Non-pigmented ciliary epithelial cell (primary cell): ENCODE data around the gene ARSJ.
"Not testable (repeated sequence)": the region's sequence is repeated elsewhere in the genome, so short reads cannot be mapped to it uniquely, and the experiment has no call there.

ENCODE experiments used
- DNase-seq: peaks from one replicate; pipeline ENCODE4 v3.0.0-alpha.2; 2010; ENCODE audit warnings: low read depth

The ARSJ gene

DNA sequence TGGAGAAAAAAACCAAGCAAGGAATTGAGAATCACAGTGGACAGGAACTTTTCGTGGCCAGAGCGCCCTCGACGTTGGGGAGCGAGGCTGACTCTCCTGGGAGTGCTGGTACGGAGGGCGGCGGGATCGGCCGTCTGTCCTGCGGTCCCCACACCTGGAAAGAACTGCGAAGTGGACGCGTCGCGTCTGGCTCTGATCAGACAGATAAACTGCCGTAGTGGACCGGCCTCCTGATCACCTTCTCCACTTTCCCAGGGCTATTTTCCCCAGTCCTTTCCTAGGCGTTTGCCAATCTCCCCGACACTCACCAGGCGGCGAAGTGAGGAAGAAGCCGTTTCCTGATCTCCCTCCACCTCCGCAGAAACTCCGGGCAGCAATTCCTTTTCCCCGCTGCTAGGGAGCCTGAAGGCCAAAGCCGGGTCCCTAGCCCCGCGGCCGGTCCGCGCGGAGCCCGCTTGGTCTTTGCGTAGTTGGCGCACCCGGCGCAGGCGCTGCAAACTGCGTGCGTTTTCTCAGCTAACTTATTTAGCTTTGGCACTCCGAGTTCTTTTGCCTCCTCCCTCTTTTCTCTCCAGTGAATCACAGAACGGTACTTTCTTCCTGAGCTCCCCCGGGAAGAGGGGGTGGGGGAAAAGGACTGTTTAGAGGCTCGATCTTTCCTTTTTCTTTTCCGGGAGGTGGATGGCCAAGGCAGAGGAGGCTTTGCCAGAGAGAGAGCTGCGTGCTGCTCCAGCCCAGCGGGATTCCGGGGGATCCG, at the start of gene ARSJ:
Gene ARSJ, minus strand, starts transcription at position 500 of the 757 bp plus-strand sequence. CDS start 813 bp downstream, outside the sequence.
- DNase-seq, result peak; percentile 42

DNA sequence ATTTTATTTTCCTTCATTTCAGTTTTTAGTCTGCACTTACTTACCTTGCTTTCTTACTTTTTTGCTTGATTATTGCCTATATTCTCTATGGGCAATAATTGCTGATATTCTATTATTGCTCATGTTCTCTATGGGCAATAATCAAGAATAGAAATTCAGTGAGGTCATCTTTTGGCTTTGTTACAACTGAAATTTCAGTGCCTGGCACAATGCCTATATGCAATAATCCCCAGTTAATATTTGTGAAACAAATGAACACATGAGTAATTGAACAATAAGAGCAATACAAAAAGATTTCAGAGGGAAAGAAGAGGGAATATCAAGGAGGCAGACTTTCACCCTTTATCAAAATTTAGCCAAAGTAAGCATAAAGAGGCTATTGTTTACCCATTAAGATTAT, 48.6 kb upstream of the ARSJ start:
- DNase-seq, result no peak

DNA sequence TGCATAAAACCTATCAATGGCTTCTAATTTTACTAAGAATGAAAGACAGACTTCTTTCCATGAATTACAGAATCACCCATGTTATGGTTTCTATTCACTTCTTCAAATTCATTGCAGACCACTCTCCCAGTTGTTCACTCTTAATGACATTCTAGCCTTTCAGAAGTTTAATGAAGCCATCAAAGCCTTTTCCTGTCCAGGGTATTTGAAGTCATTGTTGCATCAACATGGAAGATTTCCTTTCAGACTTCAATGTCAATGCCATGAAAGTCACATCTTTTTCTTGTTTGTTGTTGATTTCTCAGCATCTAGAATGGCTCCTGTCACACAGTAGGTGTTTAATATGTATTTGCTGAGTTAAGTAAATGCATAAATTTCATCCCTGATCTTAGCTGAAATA, 48.1 kb upstream of the ARSJ start:
- DNase-seq, result no peak

DNA sequence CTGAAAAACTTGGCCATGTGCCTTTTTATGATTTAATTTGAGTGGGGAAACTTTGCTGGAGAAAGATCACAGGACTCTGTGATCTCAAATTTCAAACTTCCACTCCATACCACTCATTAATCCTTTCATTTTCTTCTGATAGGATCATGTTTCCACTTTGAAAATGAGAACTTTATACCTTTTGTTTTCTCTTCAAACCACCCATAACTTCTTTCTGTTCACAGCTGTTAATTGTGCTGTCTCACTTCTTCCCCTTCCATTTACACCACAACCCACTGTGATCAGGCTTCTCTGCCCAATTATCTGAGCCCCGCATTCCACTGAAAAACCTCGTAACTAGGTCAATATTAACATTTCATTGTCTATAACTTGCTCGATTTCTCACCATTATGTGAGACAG, 47.0 kb upstream of the ARSJ start:
- no peak for DNase-seq

DNA sequence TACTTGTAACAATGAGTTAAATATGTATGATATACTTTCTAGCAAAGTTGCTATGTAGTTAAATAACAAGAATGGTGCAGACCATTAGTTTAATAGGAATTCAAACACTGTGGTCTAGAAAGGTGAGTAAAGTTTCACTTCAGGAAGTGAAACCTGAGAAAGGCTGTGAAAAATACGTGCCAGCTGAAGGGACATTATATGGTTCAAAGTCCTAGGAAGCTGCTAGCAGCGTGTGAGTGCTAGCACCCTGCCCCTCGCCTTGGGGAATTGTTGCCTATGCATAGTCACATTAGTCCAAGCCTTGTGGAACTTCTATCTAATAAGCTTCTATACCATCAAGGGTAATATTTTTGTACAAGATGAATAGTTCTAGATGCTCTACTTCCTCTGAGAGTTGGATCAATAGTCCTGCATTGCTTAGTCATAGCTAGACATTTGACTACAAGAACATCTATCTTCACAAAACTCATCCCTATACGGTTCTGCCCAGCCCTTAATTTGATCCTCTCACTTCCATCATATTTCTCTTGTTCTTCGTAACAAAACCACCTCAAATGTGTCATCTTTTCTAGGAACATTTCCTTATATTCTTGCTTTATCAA, 45.8 kb upstream of the ARSJ start:
- DNase-seq, result no peak

DNA sequence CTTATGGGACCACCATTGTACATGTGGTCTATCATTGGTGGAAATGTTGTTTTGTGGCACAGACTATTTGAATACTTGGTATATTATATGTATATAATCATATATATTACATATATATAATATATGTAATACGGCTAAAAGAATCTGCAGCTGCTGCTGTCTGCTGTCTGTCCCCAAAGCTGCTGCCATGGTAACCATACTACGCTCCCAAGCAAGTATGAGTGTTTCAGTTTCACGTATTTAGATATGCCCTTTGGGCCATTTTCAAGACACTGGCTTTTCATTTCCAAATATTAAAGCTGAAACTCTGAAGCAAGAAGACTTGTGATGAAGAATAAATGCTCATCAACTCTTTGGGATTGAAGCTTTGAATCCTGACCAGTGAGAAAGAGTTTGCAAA, 42.0 kb upstream of the ARSJ start:
- DNase-seq, result no peak

DNA sequence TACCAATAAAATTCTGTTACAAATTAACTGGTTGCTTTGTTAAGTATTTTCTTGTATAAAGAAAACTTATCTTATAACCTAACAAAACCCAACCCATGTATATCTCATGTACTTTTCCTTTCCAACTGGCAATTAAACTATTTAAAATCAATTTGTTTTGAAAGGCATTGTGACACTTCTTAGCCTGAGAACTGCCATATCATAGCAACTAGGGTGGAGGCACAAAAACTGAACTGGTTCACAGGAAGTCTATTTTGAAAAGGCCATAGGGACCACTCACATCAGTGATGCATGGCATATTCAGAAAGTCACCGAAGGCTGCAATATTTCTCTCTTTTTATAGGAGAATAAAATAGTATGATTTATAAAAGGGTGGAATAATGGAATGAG, 40.5 kb upstream of the ARSJ start:
- DNase-seq, result no peak

DNA sequence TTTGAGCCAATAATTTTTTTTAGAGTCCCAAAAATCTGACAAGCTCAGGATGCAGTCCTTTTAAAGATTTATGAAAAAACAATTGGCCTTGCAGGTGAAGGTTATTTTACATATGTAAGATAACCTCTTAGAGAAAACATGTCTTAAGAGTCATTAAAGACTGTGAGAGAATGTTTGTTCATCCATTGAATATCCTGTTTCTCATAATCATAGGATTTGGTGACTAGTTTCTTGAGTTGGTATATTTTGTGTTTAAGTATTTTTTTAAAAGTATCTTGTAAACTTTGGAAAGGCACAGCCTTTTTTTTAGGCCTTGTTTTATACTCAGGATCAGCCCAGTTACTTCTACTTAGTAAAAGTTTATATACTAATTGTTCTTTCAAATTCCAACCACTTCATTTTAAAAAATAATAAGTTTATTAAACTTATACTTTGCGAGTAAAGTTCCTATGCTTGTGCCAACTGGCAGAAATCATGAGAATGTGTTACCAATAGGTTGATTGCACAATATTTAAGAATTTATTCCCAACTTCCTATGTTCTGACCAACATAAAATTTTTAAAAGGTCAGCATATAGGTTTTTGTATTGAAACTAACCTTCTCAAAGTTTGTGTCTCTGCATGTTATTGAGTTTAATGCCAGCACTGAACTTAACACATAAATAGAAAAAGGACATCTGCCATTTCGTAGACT, 40.0 kb upstream of the ARSJ start:
- no peak for DNase-seq

DNA sequence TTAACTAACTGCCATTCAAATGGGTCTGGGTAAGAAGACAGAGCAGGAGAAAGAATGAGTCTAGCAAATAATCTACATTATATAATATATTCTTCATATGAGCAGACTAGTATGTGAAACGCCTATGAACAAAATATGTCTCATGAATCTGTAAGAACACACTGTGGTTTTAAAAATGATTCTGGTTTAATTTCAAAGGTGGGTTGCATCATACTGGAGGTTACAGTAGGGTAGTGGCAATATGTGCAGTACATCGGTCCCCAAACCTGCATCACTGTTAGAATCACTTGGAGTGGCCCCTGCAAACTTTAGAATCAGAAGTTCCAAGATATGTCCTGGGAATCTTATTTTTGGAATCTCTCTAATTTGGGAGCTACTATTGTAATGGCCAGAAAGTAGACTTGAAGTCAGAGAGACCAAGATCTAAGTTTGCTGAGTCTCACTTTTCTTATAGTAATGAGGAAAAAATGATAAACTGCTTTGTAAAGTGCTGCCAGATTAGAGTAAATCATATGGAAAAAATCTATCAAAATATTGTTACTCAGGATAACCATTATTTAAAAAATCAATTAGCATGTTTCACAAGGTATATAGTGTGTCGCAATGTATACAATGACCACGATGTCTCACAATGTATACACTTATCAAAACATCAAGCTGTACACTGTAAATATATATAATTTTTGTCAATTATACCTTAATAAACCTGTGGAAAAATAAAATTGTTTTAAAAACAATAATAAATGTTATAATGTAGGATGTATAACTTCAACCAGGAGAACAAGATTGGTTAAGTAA, 37.9 kb upstream of the ARSJ start:
- no peak for DNase-seq

DNA sequence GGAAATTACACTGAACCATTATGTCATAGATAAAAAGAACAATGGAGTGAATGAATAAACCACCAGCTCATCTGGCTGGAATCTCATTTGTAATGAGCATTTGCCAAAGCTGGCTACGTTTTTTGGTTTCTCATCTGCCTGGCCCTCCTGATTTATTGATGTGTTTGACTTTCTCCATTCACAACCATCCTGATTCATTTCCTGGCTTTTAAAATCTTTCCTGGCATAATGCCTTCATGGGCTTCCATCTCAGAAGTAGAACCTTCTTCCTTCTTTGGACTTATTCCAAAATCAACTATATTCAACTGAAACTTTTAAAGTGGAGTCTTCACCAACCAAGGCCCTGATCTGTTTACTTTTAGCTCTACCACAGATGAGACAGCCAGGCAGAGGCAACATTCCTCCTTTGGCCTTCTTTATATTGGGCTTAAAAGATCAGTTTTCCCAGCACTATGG, 36.0 kb upstream of the ARSJ start:
- peak; percentile 95 for DNase-seq

DNA sequence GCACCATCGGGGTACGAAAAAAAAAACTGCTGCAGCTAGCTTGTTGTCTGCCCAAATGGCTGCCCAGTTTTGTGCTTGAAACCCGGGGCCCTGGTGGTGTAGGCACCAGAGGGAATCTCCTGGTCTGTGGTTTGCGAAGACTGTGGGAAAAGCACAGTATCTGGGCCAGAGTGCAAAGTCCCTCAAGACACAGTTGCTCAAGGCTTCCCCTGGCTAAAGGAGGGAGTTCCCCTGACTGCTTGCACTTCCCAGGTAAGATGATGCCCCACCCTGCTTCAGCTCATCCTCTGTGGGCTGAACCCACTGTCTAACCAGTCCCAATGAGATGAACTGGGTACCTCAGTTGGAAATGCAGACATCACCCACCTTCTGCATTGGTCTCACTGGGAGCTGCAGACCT, 33.8 kb upstream of the ARSJ start:
- DNase-seq, result not testable (repeated sequence)

DNA sequence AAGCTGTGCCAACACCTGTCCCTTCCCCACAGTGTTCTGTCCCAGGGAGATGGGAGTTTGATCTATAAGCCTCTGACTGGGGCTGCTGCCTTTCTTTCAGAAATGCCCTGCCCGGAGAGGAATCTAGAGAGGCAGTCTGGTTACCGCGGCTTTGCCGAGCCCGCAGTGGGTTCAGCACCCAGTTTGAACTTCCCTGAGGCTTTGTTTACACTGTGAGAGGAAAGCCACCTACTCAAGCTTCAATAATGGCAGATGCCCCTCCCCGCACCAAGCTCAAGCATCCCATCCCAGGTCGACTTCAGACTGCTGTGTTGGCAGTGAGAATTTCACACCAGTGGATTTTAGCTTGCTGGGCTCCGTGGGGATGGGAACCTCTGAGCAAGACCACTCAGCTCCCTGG, 33.3 kb upstream of the ARSJ start:
- no peak for DNase-seq

DNA sequence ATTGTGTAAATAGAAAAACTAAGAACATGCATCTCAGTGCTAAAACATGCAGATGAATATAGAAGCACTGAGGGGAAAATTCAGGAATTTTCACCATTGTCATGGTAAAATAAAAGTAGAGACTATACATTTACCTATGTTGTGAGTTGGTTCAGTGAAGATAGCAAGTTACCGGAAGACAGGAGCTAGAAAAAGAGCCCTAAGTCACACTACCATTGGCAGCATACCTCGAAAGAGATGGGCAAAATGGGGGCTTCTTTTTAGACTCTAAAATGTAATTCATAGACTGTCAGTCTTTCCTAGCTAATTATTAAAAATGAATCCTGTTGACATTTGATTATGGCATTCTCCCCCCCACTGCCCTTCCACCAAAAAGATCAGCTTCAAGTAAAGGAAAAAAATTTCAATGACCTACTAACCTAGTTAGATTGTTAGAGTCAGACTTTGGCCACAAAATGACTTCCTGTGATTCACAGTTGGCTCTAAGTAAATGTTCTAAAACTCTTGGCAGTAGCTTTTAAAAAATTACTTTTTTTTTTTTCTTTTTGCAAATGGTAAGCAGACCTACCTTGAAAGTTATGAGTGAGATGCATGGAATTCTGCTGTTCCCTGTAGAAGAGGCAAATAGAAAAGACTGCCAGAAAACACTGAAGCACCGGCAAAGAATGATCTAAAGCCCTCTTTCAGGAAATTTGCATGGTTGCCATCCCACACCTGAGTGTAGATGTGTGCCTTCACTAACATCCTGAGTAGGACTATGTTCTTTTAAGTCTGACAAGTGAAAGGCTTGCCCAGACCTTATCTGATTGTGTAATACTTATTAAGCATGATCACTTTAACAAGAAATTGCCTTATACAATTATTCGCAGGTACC, 26.4 kb upstream of the ARSJ start:
- DNase-seq, result no peak

DNA sequence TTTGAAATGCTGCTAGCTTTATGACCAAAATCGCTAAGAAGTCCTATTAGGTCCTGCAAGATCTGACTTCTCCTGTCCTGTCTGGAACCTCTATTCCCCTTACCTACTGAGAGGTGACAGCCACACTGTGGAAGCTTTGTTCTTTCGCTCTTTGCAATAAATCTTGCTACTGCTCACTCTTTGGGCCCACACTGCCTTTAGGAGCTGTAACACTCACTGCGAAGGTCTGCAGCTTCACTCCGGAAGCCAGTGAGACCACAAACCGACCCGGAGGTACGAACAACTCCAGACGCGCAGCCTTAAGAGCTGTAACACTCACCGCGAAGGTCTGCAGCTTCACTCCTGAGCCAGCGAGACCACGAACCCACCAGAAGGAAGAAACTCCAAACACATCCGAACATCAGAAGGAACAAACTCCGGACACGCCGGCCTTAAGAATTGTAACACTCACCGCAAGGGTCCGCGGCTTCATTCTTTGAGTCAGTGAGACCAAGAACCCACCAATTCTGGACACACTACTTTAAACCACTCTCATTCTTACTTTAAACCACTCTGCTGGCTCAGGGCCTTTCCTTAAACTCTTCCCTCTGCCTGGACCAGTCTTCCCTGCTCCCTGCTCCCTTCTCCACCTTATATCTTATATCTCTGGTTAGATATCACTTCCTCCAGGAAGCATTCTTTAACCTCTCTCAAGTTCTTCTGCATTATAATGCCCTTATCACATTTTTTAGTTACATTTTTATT, 25.2 kb upstream of the ARSJ start:
- not testable (repeated sequence) for DNase-seq

DNA sequence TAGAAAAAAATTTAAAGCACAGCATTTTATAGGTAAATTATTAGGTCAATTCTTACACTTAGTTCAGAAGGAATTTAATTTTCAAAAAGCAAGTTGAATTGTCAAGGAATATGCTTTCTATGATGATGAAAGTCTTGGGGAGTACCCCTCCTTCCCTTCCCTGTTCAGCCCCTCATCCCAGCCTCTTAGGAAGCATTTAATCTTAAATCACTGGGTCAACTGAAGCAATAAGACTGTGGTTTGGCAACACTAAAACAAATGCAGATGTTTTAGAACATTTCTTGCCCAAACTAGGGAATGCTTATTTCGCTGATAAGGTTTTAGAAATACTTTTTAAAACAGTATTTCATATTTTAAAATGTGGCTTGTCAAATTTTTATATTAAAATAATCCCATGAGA, 19.1 kb upstream of the ARSJ start:
- DNase-seq, result no peak

DNA sequence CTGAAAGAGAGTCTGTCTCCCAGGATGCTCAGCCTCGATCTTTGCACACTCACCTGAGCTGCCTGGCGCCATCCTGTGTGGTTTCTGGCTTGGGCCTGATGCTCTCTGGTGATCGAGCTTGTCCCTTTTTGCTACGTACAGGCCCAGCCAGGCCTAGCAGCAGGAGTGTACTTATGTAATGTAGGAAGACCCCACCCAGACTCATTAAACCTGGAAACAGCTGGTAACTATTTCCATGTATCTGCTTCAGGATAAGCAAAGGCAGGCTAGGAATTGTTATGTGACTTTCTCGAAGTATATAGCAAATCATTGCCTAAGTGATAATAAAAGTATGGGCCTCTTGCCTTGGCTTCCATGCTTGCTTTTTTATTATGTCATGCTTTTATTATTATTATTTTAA, 18.6 kb upstream of the ARSJ start:
- DNase-seq, result no peak

DNA sequence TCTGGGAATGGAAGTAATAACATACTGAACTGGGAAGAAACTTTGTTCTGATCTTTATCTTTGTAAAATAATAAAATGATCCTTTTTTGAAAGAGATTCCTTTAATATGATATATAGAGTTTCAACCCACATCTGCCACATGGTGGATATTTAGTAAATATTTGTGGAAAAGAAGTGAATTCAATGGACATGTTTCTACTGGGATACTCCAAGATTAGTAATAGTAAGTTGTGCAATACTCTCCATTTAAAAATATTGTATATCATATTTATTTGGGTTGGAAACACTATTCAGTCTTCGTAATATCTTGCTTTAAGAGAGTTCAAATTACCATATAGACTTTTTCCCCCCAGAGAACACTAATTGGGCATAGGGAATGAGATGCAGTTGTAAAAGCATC, 17.8 kb upstream of the ARSJ start:
- no peak for DNase-seq

DNA sequence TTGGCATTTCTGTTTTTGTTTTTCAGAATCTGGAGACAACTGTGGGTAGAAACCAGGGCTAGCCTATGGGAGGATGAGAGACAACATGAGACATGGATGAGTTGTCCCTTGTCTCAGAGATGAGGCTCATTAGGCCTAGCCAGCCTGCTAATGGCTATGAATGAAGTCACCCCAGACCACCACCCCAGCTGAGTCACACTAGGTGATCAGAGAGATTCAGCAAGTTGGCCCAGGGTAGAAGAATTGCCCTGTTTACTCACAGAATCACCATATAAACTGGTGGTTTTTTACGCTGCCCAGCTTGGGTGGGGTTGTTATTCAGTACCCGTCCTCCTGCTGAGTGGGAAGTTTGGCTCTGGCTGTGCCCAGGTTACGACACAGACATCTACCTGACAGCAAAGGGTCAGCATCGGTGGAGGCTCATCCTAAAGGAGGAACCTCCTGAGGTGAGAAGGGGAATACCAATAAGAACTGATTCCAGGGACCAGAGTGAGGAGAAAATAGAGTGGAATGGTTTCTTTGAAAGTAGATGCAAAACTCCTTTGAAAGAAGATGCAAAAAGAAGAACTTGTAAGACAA, 17.2 kb upstream of the ARSJ start:
- no peak for DNase-seq

DNA sequence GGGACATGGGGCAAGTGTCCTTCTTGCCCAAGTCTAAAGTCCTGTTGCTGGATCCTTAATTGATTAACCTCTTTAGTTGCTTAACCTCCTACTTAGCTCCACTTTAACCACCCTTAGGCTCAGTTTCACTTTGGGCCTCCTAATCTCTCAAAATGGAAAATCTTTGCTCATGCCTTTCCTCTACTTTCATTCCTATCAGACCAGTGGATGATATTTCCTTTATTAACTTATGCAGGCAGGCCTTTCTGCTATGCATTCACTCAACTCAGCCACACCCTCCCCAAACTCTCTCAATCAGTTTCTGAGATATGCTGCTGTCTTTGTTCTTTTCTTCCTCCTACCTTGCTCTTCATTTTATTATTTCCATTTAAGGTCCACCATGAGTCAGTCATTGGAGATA, 14.4 kb upstream of the ARSJ start:
- DNase-seq, result no peak

DNA sequence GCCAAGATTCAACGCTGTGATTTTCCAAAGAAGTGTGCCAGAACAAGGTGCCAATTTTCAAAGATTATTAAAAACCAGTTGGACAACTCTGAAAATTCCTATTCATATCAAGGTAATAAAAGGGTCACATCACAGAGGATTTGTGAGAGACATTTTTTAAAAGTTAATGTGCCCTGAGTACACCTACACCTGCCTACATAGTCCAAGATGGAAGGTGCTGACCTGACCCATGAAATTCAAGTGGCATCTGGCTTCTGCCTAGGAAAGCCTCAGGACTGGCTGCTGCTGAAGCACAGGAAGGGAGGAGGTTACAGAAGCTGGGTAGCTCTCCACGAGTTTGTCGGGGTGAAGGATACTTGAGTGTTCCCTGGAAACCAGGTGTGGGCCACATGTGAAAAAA, 11.4 kb upstream of the ARSJ start:
- no peak for DNase-seq
